ENCODE measurements around the gene TRAF4. TPM values are rescaled to one million over a fixed set of nuclear protein-coding genes. Genes with fewer than 3 reads are reported as not detected.

TRAF4 gene
- total RNA-seq, 1 experiment from 2014 or later = 268 TPM

DNA sequence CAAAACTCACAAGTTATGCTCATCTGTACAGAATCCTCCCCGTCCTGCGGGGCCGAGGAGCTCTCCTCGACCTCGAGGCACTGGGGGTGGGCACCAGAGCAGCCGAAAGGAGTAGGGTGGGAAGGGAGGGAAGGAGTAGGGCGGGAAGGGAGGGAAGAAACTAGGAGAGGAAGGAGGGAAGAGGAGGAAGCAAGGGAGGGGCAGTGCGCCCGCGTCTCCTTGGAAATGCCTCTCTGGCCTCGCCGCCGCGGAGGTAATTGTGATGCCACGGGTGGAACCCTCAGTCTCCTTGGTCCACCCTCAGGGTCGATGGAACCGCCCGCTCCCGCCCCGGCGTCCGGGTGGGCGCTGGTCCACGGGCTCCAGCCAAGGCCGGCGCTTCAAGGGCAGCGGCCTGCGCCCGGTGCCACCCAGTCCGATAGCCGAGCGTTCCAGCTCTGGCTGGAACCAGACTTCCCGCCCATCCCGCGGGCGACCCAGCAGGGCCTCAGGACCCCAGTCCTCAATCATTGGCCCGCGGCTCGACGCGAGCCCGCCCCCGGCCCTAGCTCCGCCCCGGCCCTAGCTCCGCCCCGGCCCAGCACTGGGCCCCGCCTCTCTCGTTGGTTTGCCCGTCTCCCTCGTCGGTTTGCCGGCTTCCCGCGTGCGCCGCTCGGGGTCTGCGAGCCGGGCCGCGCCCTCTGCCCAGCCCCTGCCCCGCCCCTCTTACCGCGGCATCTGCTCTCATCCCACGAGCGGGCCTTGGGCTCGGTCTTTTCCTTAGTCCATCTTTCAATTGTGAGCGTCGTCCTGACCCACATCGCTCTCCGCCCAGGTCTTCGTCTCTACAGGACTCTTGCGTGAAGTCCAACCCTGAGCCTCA lies 32.7 kb upstream of the TRAF4 start (continued):
- TF ChIP-seq, protein P1, sequence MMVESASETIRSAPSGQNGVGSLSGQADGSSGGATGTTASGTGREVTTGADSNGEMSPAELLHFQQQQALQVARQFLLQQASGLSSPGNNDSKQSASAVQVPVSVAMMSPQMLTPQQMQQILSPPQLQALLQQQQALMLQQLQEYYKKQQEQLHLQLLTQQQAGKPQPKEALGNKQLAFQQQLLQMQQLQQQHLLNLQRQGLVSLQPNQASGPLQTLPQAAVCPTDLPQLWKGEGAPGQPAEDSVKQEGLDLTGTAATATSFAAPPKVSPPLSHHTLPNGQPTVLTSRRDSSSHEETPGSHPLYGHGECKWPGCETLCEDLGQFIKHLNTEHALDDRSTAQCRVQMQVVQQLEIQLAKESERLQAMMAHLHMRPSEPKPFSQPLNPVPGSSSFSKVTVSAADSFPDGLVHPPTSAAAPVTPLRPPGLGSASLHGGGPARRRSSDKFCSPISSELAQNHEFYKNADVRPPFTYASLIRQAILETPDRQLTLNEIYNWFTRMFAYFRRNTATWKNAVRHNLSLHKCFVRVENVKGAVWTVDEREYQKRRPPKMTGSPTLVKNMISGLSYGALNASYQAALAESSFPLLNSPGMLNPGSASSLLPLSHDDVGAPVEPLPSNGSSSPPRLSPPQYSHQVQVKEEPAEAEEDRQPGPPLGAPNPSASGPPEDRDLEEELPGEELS (CRISPR knock-in tag; IDR thresholded peaks at IDR 0.05) = peak; percentile 62
- TF ChIP-seq HMGA2 (CRISPR knock-in tag; IDR thresholded peaks at IDR 0.05) (no peak), NFYB (CRISPR knock-in tag; conservative IDR thresholded peaks at IDR 0.05; ENCODE audit: low read depth) (peak; percentile 79), MYBL2 (CRISPR knock-in tag; IDR thresholded peaks at IDR 0.05) (peak; percentile 83; the same call in 1 of the 2 replicates), GABPB1 (CRISPR knock-in tag; IDR thresholded peaks at IDR 0.05) (no peak; the same call in 1 of the 2 replicates), PRRX2 (CRISPR knock-in tag; IDR thresholded peaks at IDR 0.05) (peak; percentile 75; the same call in 1 of the 2 replicates), NR2C2 (CRISPR knock-in tag; IDR thresholded peaks at IDR 0.05) (no peak), ZNF263 (CRISPR knock-in tag; IDR thresholded peaks at IDR 0.05; ENCODE audit: low read depth) (no peak), RORB (CRISPR knock-in tag; IDR thresholded peaks at IDR 0.05) (no peak), CREM (CRISPR knock-in tag; IDR thresholded peaks at IDR 0.05) (no peak), NR1H2 (CRISPR knock-in tag; IDR thresholded peaks at IDR 0.05) (no peak), ZNF671 (CRISPR knock-in tag; IDR thresholded peaks at IDR 0.05) (no peak), ETV6 (CRISPR knock-in tag; IDR thresholded peaks at IDR 0.05) (peak; percentile 90), RELA (CRISPR knock-in tag; IDR thresholded peaks at IDR 0.05; ENCODE audit: borderline replicate concordance) (no peak), ATF1 (CRISPR knock-in tag; IDR thresholded peaks at IDR 0.05) (no peak)
- TF ChIP-seq, protein P2, sequence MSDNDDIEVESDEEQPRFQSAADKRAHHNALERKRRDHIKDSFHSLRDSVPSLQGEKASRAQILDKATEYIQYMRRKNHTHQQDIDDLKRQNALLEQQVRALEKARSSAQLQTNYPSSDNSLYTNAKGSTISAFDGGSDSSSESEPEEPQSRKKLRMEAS (CRISPR knock-in tag; IDR thresholded peaks at IDR 0.05) = peak; percentile 94
- TF ChIP-seq, protein P3, sequence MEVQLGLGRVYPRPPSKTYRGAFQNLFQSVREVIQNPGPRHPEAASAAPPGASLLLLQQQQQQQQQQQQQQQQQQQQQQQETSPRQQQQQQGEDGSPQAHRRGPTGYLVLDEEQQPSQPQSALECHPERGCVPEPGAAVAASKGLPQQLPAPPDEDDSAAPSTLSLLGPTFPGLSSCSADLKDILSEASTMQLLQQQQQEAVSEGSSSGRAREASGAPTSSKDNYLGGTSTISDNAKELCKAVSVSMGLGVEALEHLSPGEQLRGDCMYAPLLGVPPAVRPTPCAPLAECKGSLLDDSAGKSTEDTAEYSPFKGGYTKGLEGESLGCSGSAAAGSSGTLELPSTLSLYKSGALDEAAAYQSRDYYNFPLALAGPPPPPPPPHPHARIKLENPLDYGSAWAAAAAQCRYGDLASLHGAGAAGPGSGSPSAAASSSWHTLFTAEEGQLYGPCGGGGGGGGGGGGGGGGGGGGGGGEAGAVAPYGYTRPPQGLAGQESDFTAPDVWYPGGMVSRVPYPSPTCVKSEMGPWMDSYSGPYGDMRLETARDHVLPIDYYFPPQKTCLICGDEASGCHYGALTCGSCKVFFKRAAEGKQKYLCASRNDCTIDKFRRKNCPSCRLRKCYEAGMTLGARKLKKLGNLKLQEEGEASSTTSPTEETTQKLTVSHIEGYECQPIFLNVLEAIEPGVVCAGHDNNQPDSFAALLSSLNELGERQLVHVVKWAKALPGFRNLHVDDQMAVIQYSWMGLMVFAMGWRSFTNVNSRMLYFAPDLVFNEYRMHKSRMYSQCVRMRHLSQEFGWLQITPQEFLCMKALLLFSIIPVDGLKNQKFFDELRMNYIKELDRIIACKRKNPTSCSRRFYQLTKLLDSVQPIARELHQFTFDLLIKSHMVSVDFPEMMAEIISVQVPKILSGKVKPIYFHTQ (CRISPR knock-in tag; IDR thresholded peaks at IDR 0.05) = 0 out of 2 replicates have a peak, but pooled peaks have one; percentile 56
- TF ChIP-seq, protein P4, sequence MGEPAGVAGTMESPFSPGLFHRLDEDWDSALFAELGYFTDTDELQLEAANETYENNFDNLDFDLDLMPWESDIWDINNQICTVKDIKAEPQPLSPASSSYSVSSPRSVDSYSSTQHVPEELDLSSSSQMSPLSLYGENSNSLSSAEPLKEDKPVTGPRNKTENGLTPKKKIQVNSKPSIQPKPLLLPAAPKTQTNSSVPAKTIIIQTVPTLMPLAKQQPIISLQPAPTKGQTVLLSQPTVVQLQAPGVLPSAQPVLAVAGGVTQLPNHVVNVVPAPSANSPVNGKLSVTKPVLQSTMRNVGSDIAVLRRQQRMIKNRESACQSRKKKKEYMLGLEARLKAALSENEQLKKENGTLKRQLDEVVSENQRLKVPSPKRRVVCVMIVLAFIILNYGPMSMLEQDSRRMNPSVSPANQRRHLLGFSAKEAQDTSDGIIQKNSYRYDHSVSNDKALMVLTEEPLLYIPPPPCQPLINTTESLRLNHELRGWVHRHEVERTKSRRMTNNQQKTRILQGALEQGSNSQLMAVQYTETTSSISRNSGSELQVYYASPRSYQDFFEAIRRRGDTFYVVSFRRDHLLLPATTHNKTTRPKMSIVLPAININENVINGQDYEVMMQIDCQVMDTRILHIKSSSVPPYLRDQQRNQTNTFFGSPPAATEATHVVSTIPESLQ (CRISPR knock-in tag; IDR thresholded peaks at IDR 0.05) = no peak
- TF ChIP-seq, protein P5, sequence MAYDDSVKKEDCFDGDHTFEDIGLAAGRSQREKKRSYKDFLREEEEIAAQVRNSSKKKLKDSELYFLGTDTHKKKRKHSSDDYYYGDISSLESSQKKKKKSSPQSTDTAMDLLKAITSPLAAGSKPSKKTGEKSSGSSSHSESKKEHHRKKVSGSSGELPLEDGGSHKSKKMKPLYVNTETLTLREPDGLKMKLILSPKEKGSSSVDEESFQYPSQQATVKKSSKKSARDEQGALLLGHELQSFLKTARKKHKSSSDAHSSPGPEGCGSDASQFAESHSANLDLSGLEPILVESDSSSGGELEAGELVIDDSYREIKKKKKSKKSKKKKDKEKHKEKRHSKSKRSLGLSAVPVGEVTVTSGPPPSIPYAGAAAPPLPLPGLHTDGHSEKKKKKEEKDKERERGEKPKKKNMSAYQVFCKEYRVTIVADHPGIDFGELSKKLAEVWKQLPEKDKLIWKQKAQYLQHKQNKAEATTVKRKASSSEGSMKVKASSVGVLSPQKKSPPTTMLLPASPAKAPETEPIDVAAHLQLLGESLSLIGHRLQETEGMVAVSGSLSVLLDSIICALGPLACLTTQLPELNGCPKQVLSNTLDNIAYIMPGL (CRISPR knock-in tag; IDR thresholded peaks at IDR 0.05) = peak; percentile 28; the same call in 1 of the 2 replicates
- TF ChIP-seq, protein P6, sequence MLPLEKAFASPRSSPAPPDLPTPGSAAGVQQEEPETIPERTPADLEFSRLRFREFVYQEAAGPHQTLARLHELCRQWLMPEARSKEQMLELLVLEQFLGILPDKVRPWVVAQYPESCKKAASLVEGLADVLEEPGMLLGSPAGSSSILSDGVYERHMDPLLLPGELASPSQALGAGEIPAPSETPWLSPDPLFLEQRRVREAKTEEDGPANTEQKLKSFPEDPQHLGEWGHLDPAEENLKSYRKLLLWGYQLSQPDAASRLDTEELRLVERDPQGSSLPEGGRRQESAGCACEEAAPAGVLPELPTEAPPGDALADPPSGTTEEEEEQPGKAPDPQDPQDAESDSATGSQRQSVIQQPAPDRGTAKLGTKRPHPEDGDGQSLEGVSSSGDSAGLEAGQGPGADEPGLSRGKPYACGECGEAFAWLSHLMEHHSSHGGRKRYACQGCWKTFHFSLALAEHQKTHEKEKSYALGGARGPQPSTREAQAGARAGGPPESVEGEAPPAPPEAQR (CRISPR knock-in tag; IDR thresholded peaks at IDR 0.05) = no peak
- TF ChIP-seq, protein P7, sequence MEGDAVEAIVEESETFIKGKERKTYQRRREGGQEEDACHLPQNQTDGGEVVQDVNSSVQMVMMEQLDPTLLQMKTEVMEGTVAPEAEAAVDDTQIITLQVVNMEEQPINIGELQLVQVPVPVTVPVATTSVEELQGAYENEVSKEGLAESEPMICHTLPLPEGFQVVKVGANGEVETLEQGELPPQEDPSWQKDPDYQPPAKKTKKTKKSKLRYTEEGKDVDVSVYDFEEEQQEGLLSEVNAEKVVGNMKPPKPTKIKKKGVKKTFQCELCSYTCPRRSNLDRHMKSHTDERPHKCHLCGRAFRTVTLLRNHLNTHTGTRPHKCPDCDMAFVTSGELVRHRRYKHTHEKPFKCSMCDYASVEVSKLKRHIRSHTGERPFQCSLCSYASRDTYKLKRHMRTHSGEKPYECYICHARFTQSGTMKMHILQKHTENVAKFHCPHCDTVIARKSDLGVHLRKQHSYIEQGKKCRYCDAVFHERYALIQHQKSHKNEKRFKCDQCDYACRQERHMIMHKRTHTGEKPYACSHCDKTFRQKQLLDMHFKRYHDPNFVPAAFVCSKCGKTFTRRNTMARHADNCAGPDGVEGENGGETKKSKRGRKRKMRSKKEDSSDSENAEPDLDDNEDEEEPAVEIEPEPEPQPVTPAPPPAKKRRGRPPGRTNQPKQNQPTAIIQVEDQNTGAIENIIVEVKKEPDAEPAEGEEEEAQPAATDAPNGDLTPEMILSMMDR (IDR thresholded peaks at IDR 0.05) = no peak
- TF ChIP-seq, protein P8, sequence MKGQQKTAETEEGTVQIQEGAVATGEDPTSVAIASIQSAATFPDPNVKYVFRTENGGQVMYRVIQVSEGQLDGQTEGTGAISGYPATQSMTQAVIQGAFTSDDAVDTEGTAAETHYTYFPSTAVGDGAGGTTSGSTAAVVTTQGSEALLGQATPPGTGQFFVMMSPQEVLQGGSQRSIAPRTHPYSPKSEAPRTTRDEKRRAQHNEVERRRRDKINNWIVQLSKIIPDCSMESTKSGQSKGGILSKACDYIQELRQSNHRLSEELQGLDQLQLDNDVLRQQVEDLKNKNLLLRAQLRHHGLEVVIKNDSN (CRISPR knock-in tag; IDR thresholded peaks at IDR 0.05) = peak; percentile 68; the same call in 1 of the 2 replicates
- TF ChIP-seq, protein P9, sequence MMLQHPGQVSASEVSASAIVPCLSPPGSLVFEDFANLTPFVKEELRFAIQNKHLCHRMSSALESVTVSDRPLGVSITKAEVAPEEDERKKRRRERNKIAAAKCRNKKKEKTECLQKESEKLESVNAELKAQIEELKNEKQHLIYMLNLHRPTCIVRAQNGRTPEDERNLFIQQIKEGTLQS (CRISPR knock-in tag; conservative IDR thresholded peaks at IDR 0.05) = no peak

All from WTC11 (cell line).